Right lobe of liver (tissue), 4 donors: Measurements from ENCODE around the gene RCCD1.

Experiments used
- POLR2A ChIP-seq: fragments of 450-650 bp; IDR thresholded peaks from one replicate; pipeline ENCODE4 v1.6.1; 2017; ENCODE audit warnings: antibody characterized with exemption, mild to moderate bottlenecking
- TF ChIP-seq, protein P1 (sequence below), 4 donors: fragments of 200-600 bp in 3 of 4; fragments of 450-650 bp in 1 of 4; IDR thresholded peaks; one replicate each; pipeline versions ENCODE4 v1.5.1 to v1.8.0; 2016 to 2022; ENCODE audit warnings: antibody characterized with exemption in 4 of 4, mild to moderate bottlenecking in 2 of 4
- donor health status: DM: no; HTN: no; CAD: no.
- donor health status: DM: no; HTN: no; CAD: no.
- donor health status: DM: no; HTN: yes; CAD: no.

DNA sequence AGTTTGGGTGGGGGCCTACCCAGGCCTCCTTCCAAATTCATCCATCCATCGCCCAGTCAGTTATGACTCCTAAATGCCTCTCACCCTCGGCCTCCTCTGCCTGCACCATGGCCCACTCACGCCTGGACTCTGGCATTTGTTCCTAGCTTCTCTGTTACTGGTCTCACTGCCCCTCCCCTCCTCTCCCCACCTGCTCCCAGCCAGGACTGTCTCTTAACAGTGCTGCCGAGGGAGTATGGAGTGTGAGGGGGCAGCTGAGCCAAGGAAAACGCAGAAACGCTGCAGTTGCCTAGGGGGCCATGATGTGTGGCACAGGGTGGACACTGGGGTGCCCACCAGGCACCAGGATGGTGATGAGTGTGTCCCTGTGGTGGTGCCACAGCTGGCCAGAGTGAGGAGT is 3.1 kb downstream of the RCCD1 start:
- TF ChIP-seq, protein P1, sequence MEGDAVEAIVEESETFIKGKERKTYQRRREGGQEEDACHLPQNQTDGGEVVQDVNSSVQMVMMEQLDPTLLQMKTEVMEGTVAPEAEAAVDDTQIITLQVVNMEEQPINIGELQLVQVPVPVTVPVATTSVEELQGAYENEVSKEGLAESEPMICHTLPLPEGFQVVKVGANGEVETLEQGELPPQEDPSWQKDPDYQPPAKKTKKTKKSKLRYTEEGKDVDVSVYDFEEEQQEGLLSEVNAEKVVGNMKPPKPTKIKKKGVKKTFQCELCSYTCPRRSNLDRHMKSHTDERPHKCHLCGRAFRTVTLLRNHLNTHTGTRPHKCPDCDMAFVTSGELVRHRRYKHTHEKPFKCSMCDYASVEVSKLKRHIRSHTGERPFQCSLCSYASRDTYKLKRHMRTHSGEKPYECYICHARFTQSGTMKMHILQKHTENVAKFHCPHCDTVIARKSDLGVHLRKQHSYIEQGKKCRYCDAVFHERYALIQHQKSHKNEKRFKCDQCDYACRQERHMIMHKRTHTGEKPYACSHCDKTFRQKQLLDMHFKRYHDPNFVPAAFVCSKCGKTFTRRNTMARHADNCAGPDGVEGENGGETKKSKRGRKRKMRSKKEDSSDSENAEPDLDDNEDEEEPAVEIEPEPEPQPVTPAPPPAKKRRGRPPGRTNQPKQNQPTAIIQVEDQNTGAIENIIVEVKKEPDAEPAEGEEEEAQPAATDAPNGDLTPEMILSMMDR (IDR thresholded peaks at IDR 0.05), result no peak
- no peak for TF ChIP-seq POLR2A
